SK-N-SH (cell line): ENCODE measurements around the gene DCAF17. TPM values are rescaled to one million over a fixed set of nuclear protein-coding genes. Genes with fewer than 3 reads are reported as not detected.

Experiments used
- CTCF ChIA-PET: fragments of 300-600, 350-600 bp; formaldehyde crosslinking; extraction: SDS; loops from one replicate; lab custom pipeline; 2021; lab: Yijun Ruan, JAX
- POLR2A ChIA-PET: fragments of 350-600 bp; sonication (Branson Sonifier 250); formaldehyde crosslinking; extraction: SDS; loops from one replicate; lab custom pipeline; 2020; ENCODE audit warnings: antibody characterized with exemption, inconsistent platforms; lab: Yijun Ruan, JAX
- DNase-seq: peaks from one replicate; pipeline ENCODE4 v3.0.0; 2012
- H2AFZ ChIP-seq: fragments of 200-600 bp; sonication (generic); 2 replicates; pipeline ENCODE4 v1.8.1; 2016; ENCODE audit warnings: antibody characterized with exemption, mild to moderate bottlenecking, low read depth
- H3F3A ChIP-seq: fragments of 200-600 bp; sonication (generic); replicated peaks from 2 replicates; pipeline ENCODE3; 2016; ENCODE audit warnings: antibody characterized with exemption, mild to moderate bottlenecking; ENCODE audit not compliant: insufficient read depth
- H3K27ac ChIP-seq, 2 experiments: fragments of 200-500 bp in 1 of 2; fragments of 200-600 bp in 1 of 2; sonication (Bioruptor generic) in 1 of 2; sonication (generic), shearing (Covaris generic) in 1 of 2; 2 replicates each; pipeline versions ENCODE4 v1.5.1 to v1.6.1; 2014 to 2016; ENCODE audit warnings: low read depth in 2 of 2, inconsistent platforms in 1 of 2, low read length in 1 of 2, mild to moderate bottlenecking in 1 of 2, mixed read lengths in 1 of 2
- H3K27me3 ChIP-seq: fragments of 200-600 bp; sonication (generic), shearing (Covaris generic); 2 replicates; pipeline ENCODE4 v1.6.1; 2016; ENCODE audit warnings: mixed run types; ENCODE audit not compliant: insufficient read depth
- H3K36me3 ChIP-seq, 2 experiments: fragments of 200-500 bp in 1 of 2; fragments of 200-600 bp in 1 of 2; sonication (Bioruptor generic) in 1 of 2; sonication (generic) in 1 of 2; replicated peaks in 1 of 2; 2 replicates each; pipeline versions ENCODE3 to v1.5.1; 2014 to 2016; ENCODE audit warnings: low read length in 1 of 2, mild to moderate bottlenecking in 1 of 2; ENCODE audit not compliant: insufficient read depth in 2 of 2, control insufficient read depth in 1 of 2
- H3K4me1 ChIP-seq, 2 experiments: fragments of 200-500 bp in 1 of 2; fragments of 200-600 bp in 1 of 2; sonication (Bioruptor generic) in 1 of 2; sonication (generic), shearing (Covaris generic) in 1 of 2; 2 replicates each; pipeline versions ENCODE4 v1.5.1 to v1.6.1; 2014 to 2016; ENCODE audit warnings: low read depth in 1 of 2, low read length in 1 of 2, mixed run types in 1 of 2; ENCODE audit not compliant: insufficient read depth in 2 of 2, control insufficient read depth in 1 of 2
- H3K4me2 ChIP-seq: fragments of 200-600 bp; sonication (generic), shearing (Covaris generic); 2 replicates; pipeline ENCODE4 v1.6.1; 2017; ENCODE audit warnings: mixed run types
- H3K4me3 ChIP-seq, 2 experiments: fragments of 200-500 bp in 1 of 2; fragments of 200-600 bp in 1 of 2; sonication (Bioruptor generic) in 1 of 2; sonication (generic), shearing (Covaris generic) in 1 of 2; 2 replicates each; pipeline versions ENCODE4 v1.5.1 to v1.8.1; 2014 to 2016; ENCODE audit warnings: low read depth in 2 of 2, inconsistent platforms in 1 of 2, low read length in 1 of 2, mild to moderate bottlenecking in 1 of 2, mixed read lengths in 1 of 2, moderate library complexity in 1 of 2
- H3K79me2 ChIP-seq: fragments of 200-600 bp; sonication (generic); 2 replicates; pipeline ENCODE4 v1.8.1; 2017; ENCODE audit warnings: mild to moderate bottlenecking; ENCODE audit not compliant: insufficient read depth
- H3K9ac ChIP-seq: fragments of 200-600 bp; sonication (generic); 2 replicates; pipeline ENCODE4 v1.6.1; 2017; ENCODE audit warnings: mixed run types
- H3K9me2 ChIP-seq: fragments of 200-600 bp; sonication (generic); 2 replicates; pipeline ENCODE4 v1.6.1; 2017; ENCODE audit warnings: mixed run types
- H3K9me3 ChIP-seq: fragments of 200-600 bp; sonication (generic); 2 replicates; pipeline ENCODE4 v1.6.1; 2017; ENCODE audit warnings: mixed run types, mild to moderate bottlenecking, moderate library complexity
- H4K20me1 ChIP-seq: fragments of 200-600 bp; sonication (generic); 2 replicates; pipeline ENCODE4 v1.6.1; 2017; ENCODE audit warnings: mild to moderate bottlenecking, mixed run types; ENCODE audit not compliant: insufficient read depth
- EP300 ChIP-seq, 2 experiments: IDR thresholded peaks; 2 replicates each; pipeline versions ENCODE4 v1.4.0 to v1.6.1; 2012; ENCODE audit warnings: borderline replicate concordance in 1 of 2, low read depth in 1 of 2, low read length in 1 of 2
- EZH2phosphoT487 ChIP-seq: fragments of 200-600 bp; sonication (generic); IDR thresholded peaks from 2 replicates; pipeline ENCODE4 v1.6.1; 2017; ENCODE audit warnings: low read depth, mixed run types, mild to moderate bottlenecking, antibody characterized with exemption, moderate library complexity, borderline replicate concordance
- FOXJ3 ChIP-seq: sonication (generic); formaldehyde crosslinking; IDR thresholded peaks from 2 replicates; pipeline ENCODE4 v1.5.1; 2020; ENCODE audit warnings: mild to moderate bottlenecking, missing genetic modification reagents
- JUND ChIP-seq: IDR thresholded peaks from 2 replicates; pipeline ENCODE4 v1.4.0; 2012
- NFIC ChIP-seq: IDR thresholded peaks from 2 replicates; pipeline ENCODE4 v1.4.0; 2012; ENCODE audit warnings: borderline replicate concordance
- NRF1 ChIP-seq: IDR thresholded peaks from 2 replicates; pipeline ENCODE4 v1.6.1; 2012; ENCODE audit warnings: low read depth, mild to moderate bottlenecking, low read length
- POLR2AphosphoS5 ChIP-seq: IDR thresholded peaks from 2 replicates; pipeline ENCODE4 v1.6.1; 2012; ENCODE audit warnings: low read depth, low read length
- TAF1 ChIP-seq: IDR thresholded peaks from 2 replicates; pipeline ENCODE4 v1.6.1; 2012; ENCODE audit warnings: low read depth, mild to moderate bottlenecking, low read length, moderate library complexity, borderline replicate concordance
- TCF12 ChIP-seq: IDR thresholded peaks from 2 replicates; pipeline ENCODE4 v1.4.0; 2012
- WGBS: methylation state at CpG from one replicate; pipeline ENCODE4 v1.1.6; 2017; ENCODE audit warnings: low lambda C conversion rate; 5-methylcytosine and 5-hydroxymethylcytosine counted together
- polyA plus RNA-seq, 3 experiments: library from polyadenylated mRNA; depleted of rRNA; stranded (reverse); fragments of >200 nt; gene quantifications; 2 replicates each; pipeline ENCODE4 v1.2.3, GENCODE V29; 2012
- TF ChIP-seq, protein P1 (sequence below): IDR thresholded peaks from 2 replicates; pipeline ENCODE4; 2012
- TF ChIP-seq, protein P2 (sequence below): fragments of 150-350 bp; IDR thresholded peaks from 2 replicates; pipeline ENCODE4 v1.6.1; 2016; ENCODE audit warnings: mild to moderate bottlenecking, low read depth, low read length
- TF ChIP-seq, protein P3 (sequence below): fragments of 150-350 bp; IDR thresholded peaks from 2 replicates; pipeline ENCODE4 v1.6.1; 2017; ENCODE audit warnings: antibody characterized with exemption, low read length, low read depth, borderline replicate concordance
- TF ChIP-seq, protein P4 (sequence below): IDR thresholded peaks from 2 replicates; pipeline ENCODE4 v1.4.0; 2012; ENCODE audit warnings: low read depth, borderline replicate concordance
- TF ChIP-seq, protein P5 (sequence below): IDR thresholded peaks from 2 replicates; pipeline ENCODE4 v1.4.0; 2012; ENCODE audit warnings: low read depth

The DCAF17 gene
- polyA plus RNA-seq, 1 of the 3 experiments (the other 2 are of a cell fraction), result 4.9 TPM

DNA sequence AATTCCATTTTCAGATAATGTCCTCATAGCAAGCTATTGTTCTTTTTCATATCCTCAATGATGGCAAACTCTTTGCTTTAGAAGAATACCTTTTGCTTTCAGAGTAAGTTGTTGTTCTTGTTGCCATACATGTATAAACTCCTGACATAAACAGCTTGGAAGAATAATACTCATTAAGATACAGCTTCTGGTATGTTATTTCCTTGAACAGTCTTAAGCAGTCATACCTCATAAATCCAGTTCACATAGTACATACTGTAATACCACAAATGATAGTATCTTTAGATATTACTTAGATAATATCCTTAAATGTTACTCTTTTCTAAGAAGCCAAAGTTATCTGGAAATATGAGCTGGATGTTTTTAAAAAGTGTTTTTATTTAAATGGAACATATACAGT is 23.4 kb upstream of the DCAF17 start:
- H3K4me2 ChIP-seq, result no peak overlapping the region
- H3K9me2 ChIP-seq, result no peaks in the 10 kb centered on the region
- H3K36me3 ChIP-seq, result no peaks in the 10 kb centered on the region
- H3K9me3 ChIP-seq, result no peaks in the 10 kb centered on the region
- peaks cover 5 to 31% of the 10 kb centered on the region in 2 experiments for H3K4me1 ChIP-seq
- no peak overlapping the region for H2AFZ ChIP-seq
- ChIA-PET POLR2A (no interaction called here), CTCF (interaction anchor here (0.7 to 1.6 kb wide), 4 partner anchors 21 to 438 kb away, joined by 3 to 7 read pairs (median 4); no protein-coding TSS in a partner anchor)
- H3K4me3 ChIP-seq, result no peak overlapping the region
- no peak for DNase-seq
- peaks cover 20% of the 10 kb centered on the region for H3K79me2 ChIP-seq
- no peaks in the 10 kb centered on the region for H3K27me3 ChIP-seq
- H4K20me1 ChIP-seq, result no peaks in the 10 kb centered on the region
- H3K27ac ChIP-seq, result peak overlapping the region; percentile 16 to 46; a peak in 2 of 4 replicates
- H3F3A ChIP-seq, result peaks cover 6% of the 10 kb centered on the region
- TF ChIP-seq, protein P1, sequence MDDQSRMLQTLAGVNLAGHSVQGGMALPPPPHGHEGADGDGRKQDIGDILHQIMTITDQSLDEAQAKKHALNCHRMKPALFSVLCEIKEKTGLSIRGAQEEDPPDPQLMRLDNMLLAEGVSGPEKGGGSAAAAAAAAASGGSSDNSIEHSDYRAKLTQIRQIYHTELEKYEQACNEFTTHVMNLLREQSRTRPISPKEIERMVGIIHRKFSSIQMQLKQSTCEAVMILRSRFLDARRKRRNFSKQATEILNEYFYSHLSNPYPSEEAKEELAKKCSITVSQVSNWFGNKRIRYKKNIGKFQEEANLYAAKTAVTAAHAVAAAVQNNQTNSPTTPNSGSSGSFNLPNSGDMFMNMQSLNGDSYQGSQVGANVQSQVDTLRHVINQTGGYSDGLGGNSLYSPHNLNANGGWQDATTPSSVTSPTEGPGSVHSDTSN, result peak; percentile 22; the same call in 1 of the 2 replicates
- TF ChIP-seq, protein P2, sequence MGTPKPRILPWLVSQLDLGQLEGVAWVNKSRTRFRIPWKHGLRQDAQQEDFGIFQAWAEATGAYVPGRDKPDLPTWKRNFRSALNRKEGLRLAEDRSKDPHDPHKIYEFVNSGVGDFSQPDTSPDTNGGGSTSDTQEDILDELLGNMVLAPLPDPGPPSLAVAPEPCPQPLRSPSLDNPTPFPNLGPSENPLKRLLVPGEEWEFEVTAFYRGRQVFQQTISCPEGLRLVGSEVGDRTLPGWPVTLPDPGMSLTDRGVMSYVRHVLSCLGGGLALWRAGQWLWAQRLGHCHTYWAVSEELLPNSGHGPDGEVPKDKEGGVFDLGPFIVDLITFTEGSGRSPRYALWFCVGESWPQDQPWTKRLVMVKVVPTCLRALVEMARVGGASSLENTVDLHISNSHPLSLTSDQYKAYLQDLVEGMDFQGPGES, result no peak
- TF ChIP-seq TCF12 (0 out of 2 replicates have a peak, but pooled peaks have one; percentile 14), JUND (no peak), TAF1 (no peak)
- no peak overlapping the region for H3K9ac ChIP-seq

DNA sequence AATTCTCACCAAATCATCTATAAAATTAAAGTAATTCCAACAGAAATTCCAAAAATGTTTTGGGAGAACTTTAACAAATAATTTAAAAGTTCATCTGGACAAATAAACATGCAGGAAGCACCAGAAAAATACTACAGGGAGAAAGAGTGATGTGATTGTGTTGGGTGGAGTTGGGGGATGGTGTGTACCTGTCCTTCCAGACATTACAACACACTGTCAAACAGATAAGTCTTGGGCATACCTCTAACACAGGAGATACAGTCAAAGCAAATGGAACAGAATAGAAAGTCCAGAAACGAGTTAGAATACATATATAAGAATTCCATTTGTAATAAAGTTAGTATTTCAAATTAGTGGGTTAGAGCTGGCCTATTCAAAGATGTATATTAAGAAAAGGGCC is 22.8 kb upstream of the DCAF17 start:
- Histone ChIP-seq H3K27ac (peak overlapping the region; percentile 34 to 46; a peak in 3 of 4 replicates), H3K9ac (no peak overlapping the region), H3K9me2 (no peaks in the 10 kb centered on the region), H3K4me1 (peaks cover 5 to 31% of the 10 kb centered on the region in 2 experiments), H3K4me2 (no peak overlapping the region), H3K4me3 (no peak overlapping the region), H4K20me1 (no peaks in the 10 kb centered on the region), H3K36me3 (no peaks in the 10 kb centered on the region), H3K27me3 (no peaks in the 10 kb centered on the region), H2AFZ (no peak overlapping the region), H3K9me3 (no peaks in the 10 kb centered on the region), H3F3A (peaks cover 10% of the 10 kb centered on the region), H3K79me2 (peaks cover 19% of the 10 kb centered on the region)
- no peak for DNase-seq
- ChIA-PET POLR2A (no interaction called here), CTCF (interaction anchor here (0.6 to 1.6 kb wide), 2 partner anchors 438 to 478 kb away, joined by 4 to 7 read pairs; no protein-coding TSS in a partner anchor)
- no peak for TF ChIP-seq FOXJ3 (CRISPR knock-in tag)
- TF ChIP-seq TCF12, result no peak
- no peak for TF ChIP-seq NFIC
- no peak for TF ChIP-seq NRF1
- TF ChIP-seq, protein P3, sequence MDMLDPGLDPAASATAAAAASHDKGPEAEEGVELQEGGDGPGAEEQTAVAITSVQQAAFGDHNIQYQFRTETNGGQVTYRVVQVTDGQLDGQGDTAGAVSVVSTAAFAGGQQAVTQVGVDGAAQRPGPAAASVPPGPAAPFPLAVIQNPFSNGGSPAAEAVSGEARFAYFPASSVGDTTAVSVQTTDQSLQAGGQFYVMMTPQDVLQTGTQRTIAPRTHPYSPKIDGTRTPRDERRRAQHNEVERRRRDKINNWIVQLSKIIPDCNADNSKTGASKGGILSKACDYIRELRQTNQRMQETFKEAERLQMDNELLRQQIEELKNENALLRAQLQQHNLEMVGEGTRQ, result no peak
- TF ChIP-seq, protein P1, result no peak
- TF ChIP-seq EP300 (IDR thresholded peaks at IDR 0.05; ENCODE audit: borderline replicate concordance in 1 of 2, low read depth in 1 of 2, low read length in 1 of 2), result no peak
- no peak for TF ChIP-seq JUND
- no peak for TF ChIP-seq EZH2phosphoT487
- TF ChIP-seq POLR2AphosphoS5, result no peak
- TF ChIP-seq, protein P4, sequence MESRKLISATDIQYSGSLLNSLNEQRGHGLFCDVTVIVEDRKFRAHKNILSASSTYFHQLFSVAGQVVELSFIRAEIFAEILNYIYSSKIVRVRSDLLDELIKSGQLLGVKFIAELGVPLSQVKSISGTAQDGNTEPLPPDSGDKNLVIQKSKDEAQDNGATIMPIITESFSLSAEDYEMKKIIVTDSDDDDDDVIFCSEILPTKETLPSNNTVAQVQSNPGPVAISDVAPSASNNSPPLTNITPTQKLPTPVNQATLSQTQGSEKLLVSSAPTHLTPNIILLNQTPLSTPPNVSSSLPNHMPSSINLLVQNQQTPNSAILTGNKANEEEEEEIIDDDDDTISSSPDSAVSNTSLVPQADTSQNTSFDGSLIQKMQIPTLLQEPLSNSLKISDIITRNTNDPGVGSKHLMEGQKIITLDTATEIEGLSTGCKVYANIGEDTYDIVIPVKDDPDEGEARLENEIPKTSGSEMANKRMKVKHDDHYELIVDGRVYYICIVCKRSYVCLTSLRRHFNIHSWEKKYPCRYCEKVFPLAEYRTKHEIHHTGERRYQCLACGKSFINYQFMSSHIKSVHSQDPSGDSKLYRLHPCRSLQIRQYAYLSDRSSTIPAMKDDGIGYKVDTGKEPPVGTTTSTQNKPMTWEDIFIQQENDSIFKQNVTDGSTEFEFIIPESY, result no peak
- TF ChIP-seq, protein P5, sequence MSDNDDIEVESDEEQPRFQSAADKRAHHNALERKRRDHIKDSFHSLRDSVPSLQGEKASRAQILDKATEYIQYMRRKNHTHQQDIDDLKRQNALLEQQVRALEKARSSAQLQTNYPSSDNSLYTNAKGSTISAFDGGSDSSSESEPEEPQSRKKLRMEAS, result no peak
- WGBS, result 88% methylated on average over 1 of the region's 1 CpG
